Endometrial microvascular endothelial cells (primary cell): Measurements from ENCODE around the gene ADCYAP1. TPM values are rescaled to one million over a fixed set of nuclear protein-coding genes. Genes with fewer than 3 reads are reported as not detected.
"Not testable (repeated sequence)": the region's sequence is repeated elsewhere in the genome, so short reads cannot be mapped to it uniquely, and the experiment has no call there.

ENCODE experiments used
- in situ Hi-C: cut with HindIII; loops from 2 replicates; pipeline ENCODE4 v1.10.0; 2017; ENCODE audit warnings: low sequenced_read_pairs, low pct_unique_long_range_greater_than_20kb; ENCODE audit errors: inconsistent ontology term
- total RNA-seq: library from RNA; depleted of rRNA; stranded (reverse); fragments of >200 nt; gene quantifications from one replicate; pipeline ENCODE4 v1.2.3, GENCODE V29; 2015; ENCODE audit errors: inconsistent ontology term

Gene ADCYAP1
- not detected for total RNA-seq

- in situ Hi-C loops = no loop called here
These were observed at the start of gene ADCYAP1 for GRCh38 chr18:904218-905090. Gene ADCYAP1, plus strand, starts transcription at chr18:904871. Its CDS starts 516 bp downstream, at chr18:905387.

- in situ Hi-C loops = no loop called here
These were observed 46.7 kb upstream of the ADCYAP1 start for GRCh38 chr18:857986-858385.

- in situ Hi-C loops = no loop called here
These were observed 39.8 kb upstream of the ADCYAP1 start for GRCh38 chr18:864872-865273.

GRCh38 chr18:867257-867656, 37.4 kb upstream of the ADCYAP1 start:
- in situ Hi-C loops = no loop called here

- in situ Hi-C loops = not testable (repeated sequence)
These were observed 31.2 kb upstream of the ADCYAP1 start for GRCh38 chr18:873426-873825.

- in situ Hi-C loops = no loop called here
These were observed 28.8 kb upstream of the ADCYAP1 start for GRCh38 chr18:875912-876311.

- in situ Hi-C loops = no loop called here
These were observed 27.4 kb upstream of the ADCYAP1 start for GRCh38 chr18:877238-877637.

GRCh38 chr18:886076-886475, 18.6 kb upstream of the ADCYAP1 start:
- in situ Hi-C loops = no loop called here

- in situ Hi-C loops = no loop called here
These were observed 17.0 kb upstream of the ADCYAP1 start for GRCh38 chr18:887716-888115.

GRCh38 chr18:892316-892715, 12.4 kb upstream of the ADCYAP1 start:
- in situ Hi-C loops = no loop called here

- in situ Hi-C loops = no loop called here
These were observed 8.4 kb upstream of the ADCYAP1 start for GRCh38 chr18:896315-896714.

GRCh38 chr18:901761-902160, 2.9 kb upstream of the ADCYAP1 start:
- in situ Hi-C loops = no loop called here

- in situ Hi-C loops = no loop called here
These were observed 2.4 kb upstream of the ADCYAP1 start for GRCh38 chr18:902229-902628.

GRCh38 chr18:903701-904100, 970 bp upstream of the ADCYAP1 start:
- in situ Hi-C loops = no loop called here

GRCh38 chr18:905307-905947, 756 bp downstream of the ADCYAP1 start:
- in situ Hi-C loops = no loop called here

GRCh38 chr18:905948-906415, 1.3 kb downstream of the ADCYAP1 start:
- in situ Hi-C loops = no loop called here

GRCh38 chr18:906416-907114, 1.9 kb downstream of the ADCYAP1 start:
- in situ Hi-C loops = no loop called here

GRCh38 chr18:907115-907884, 2.6 kb downstream of the ADCYAP1 start:
- in situ Hi-C loops = no loop called here
